Aorta (tissue), 5 donors: Measurements from ENCODE around the gene CHRNB4. TPM values are rescaled to one million over a fixed set of nuclear protein-coding genes. Genes with fewer than 3 reads are reported as not detected.

Source experiments
- ATAC-seq: fragments of 200-7000 bp; cut with Tn5 transposase; one replicate; pipeline ENCODE4 v1.9.1; 2022; ENCODE audit warnings: moderate library complexity; ENCODE audit not compliant: low FRiP score
- DNase-seq, 2 donors: peaks; one replicate each; pipeline ENCODE4 v3.0.0-alpha.2; 2020
- H3K27ac ChIP-seq, 2 donors: one replicate each; pipeline ENCODE4 v1.5.1; 2013; ENCODE audit warnings: low read length in 2 of 2, mild to moderate bottlenecking in 2 of 2, moderate library complexity in 2 of 2, control low read depth in 1 of 2, inconsistent platforms in 1 of 2, low read depth in 1 of 2
- H3K27me3 ChIP-seq, 2 donors: one replicate each; pipeline ENCODE4 v1.6.1; 2013; ENCODE audit warnings: control low read depth in 1 of 2, low read length in 1 of 2, mild to moderate bottlenecking in 1 of 2, moderate library complexity in 1 of 2; ENCODE audit not compliant: insufficient read depth in 2 of 2, control insufficient read depth in 1 of 2
- H3K36me3 ChIP-seq, 2 donors: one replicate each; pipeline ENCODE4 v1.6.1; 2013; ENCODE audit warnings: control low read depth in 1 of 2, low read length in 1 of 2, mild to moderate bottlenecking in 1 of 2; ENCODE audit not compliant: insufficient read depth in 2 of 2, control insufficient read depth in 1 of 2
- H3K4me1 ChIP-seq, 2 donors: one replicate each; pipeline ENCODE4 v1.6.1; 2013; ENCODE audit warnings: low read length in 2 of 2, control low read depth in 1 of 2, mild to moderate bottlenecking in 1 of 2, moderate library complexity in 1 of 2; ENCODE audit not compliant: insufficient read depth in 2 of 2, control insufficient read depth in 1 of 2
- H3K4me3 ChIP-seq, 2 donors: one replicate each; pipeline ENCODE4 v1.5.1; 2013; ENCODE audit warnings: low read length in 2 of 2, control low read depth in 1 of 2, mild to moderate bottlenecking in 1 of 2
- H3K9me3 ChIP-seq: one replicate; pipeline ENCODE4 v1.6.1; 2013; ENCODE audit warnings: mild to moderate bottlenecking, low read length; ENCODE audit not compliant: control insufficient read depth
- WGBS, 2 donors: extraction: QIAGEN DNeasy Blood & Tissue Kit; methylation state at CpG; one replicate each; pipeline ENCODE4 v1.1.7; 2013; 5-methylcytosine and 5-hydroxymethylcytosine counted together
- intact Hi-C, 2 donors: fragments of 100-400 bp; cut with DNase I; formaldehyde crosslinking; loops; one replicate each; pipeline versions ENCODE4 v1.14.2 to v1.15.0; 2022
- polyA plus RNA-seq, 2 donors: library from polyadenylated mRNA; stranded (reverse); fragments of 200-250 nt; gene quantifications; one replicate each; pipeline ENCODE4 v1.2.3, GENCODE V29; 2013
- total RNA-seq, 2 donors: library from RNA; stranded (reverse); fragmentation: NEBNext Ultra II Directional; extraction: Animal tissue kit (Norgen Biotek cat#: 25700); gene quantifications; one replicate each; pipeline ENCODE4 v1.2.1, GENCODE V29; 2021
- donor health status: healthy with polysubstance abuse.
- donor health status: Bipolar disorder and iron deficiency.
- donor health status: DM: no; HTN: no; CAD: no.
- donor health status: DM: no; HTN: no; CAD: no.
- donor health status: DM: yes; HTN: yes; CAD: no.

Gene CHRNB4
- total and polyA plus RNA-seq, 4 donors, result not detected

DNA sequence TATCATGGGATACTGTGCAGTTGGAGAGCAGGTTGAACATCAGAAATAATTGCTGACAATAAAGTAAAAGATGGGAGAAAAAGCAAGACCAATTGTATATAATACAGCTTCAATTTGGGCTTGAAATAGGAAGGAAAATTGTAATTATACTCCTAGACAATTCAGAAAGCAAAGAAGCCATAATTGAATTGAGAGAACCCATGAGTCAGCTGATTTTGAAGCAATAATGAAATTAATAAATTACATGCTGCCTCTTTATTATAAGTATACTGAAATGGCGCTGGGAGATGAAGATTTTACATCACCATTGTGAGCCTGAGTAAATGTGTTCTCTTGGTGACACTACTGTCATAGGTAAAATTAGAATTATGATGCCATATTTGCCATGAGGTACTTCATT is 43.4 kb downstream of the CHRNB4 start:
- H3K36me3 ChIP-seq, result no peaks in the 10 kb centered on the region
- WGBS, 2 donors, result 88 to 93% methylated on average over 1 of the region's 1 CpG
- no peaks in the 10 kb centered on the region for H3K27me3 ChIP-seq
- no peak for DNase-seq
- H3K4me1 ChIP-seq, result no peaks in the 10 kb centered on the region
- intact Hi-C loops, result no loop called here
- H3K4me3 ChIP-seq, result no peak overlapping the region
- H3K27ac ChIP-seq, result no peak overlapping the region
- ATAC-seq, result no peak
- no peaks in the 10 kb centered on the region for H3K9me3 ChIP-seq

DNA sequence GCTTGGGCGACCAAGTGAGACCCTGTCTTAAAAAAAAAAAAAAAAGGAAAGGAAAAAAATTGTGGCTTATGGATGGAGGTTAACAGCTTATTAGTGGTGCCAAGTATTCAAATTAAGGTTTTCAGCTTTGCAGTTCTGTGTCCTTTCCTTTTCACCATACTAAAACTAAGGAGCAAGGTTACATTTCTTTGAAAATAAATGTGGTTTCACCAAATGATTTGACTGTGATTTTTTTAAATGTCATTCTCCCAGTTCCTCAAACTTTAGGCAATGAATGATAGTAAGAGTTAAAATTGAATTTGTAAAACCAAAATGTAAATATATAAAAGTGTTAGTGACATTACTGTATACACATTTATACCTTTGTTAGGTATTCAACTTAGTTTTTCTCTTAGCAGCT is 66.1 kb downstream of the CHRNB4 start:
- intact Hi-C loops, result no loop called here
- Histone ChIP-seq H3K27me3 (no peaks in the 10 kb centered on the region), H3K4me3 (no peak overlapping the region), H3K9me3 (no peaks in the 10 kb centered on the region), H3K27ac (no peak overlapping the region), H3K36me3 (no peaks in the 10 kb centered on the region), H3K4me1 (no peaks in the 10 kb centered on the region)
- ATAC-seq (no peak), DNase-seq (no peak)
- 90 to 100% methylated on average over 1 of the region's 1 CpG for WGBS, 2 donors

Other genes starting within 250 kb of the CHRNB4 start
- 10 to 100 TPM; 33.9 to 49.4 TPM for gene IREB2, start 203.0 kb downstream of the CHRNB4 start, total RNA-seq
- 10 to 100 TPM in 1 of 2 donors, 1 to 10 TPM in 1; 7.9 to 10.1 TPM for gene IREB2, start 203.0 kb downstream of the CHRNB4 start, polyA plus RNA-seq
- 1 to 10 TPM; 4.5 to 8.0 TPM for gene HYKK, start 133.6 kb downstream of the CHRNB4 start, total RNA-seq
- 1 to 10 TPM in 1 of 2 donors, under 1 TPM in 1; 0.88 to 8.6 TPM for gene HYKK, start 133.6 kb downstream of the CHRNB4 start, polyA plus RNA-seq
- gene PSMA4, start 100.8 kb downstream of the CHRNB4 start, total RNA-seq, result 10 to 100 TPM; 88.5 to 97.1 TPM
- 100 to 1,000 TPM; 126 to 204 TPM for gene PSMA4, start 100.8 kb downstream of the CHRNB4 start, polyA plus RNA-seq
- gene CHRNA5, start 75.7 kb downstream of the CHRNB4 start, total RNA-seq, result 1 to 10 TPM in 1 of 2 donors, under 1 TPM in 1; 0.84 to 1.6 TPM
- under 1 TPM; 0.25 to 0.41 TPM for gene CHRNA5, start 75.7 kb downstream of the CHRNB4 start, polyA plus RNA-seq
- not detected for gene CHRNA3, start 20.2 kb downstream of the CHRNB4 start, total RNA-seq
- gene CHRNA3, start 20.2 kb downstream of the CHRNB4 start, polyA plus RNA-seq, result not detected
- 10 to 100 TPM; 14.7 to 23.9 TPM for gene ADAMTS7, start 170.3 kb upstream of the CHRNB4 start, total RNA-seq
- 10 to 100 TPM in 1 of 2 donors, 1 to 10 TPM in 1; 3.9 to 30.0 TPM for gene ADAMTS7, start 170.3 kb upstream of the CHRNB4 start, polyA plus RNA-seq
- 100 to 1,000 TPM; 363 to 401 TPM for gene MORF4L1, start 231.7 kb upstream of the CHRNB4 start, total RNA-seq
- gene MORF4L1, start 231.7 kb upstream of the CHRNB4 start, polyA plus RNA-seq, result 100 to 1,000 TPM; 457 to 868 TPM